ENCODE results near the gene WDR27. TPM values are rescaled to one million over a fixed set of nuclear protein-coding genes. Genes with fewer than 3 reads are reported as not detected.

WDR27 gene
- polyA plus RNA-seq, 2 of the 4 experiments (the other 2 are of a cell fraction), result 18.9 to 36.1 TPM

- Histone ChIP-seq H3K27ac (no peak overlapping the region), H3K4me2 (no peak overlapping the region), H3K4me3 (no peak overlapping the region), H3K9me3 (no peaks in the 10 kb centered on the region), H3K4me1 (peaks cover 8% of the 10 kb centered on the region; the same call in 2 of the 3 replicates)
- DNase-seq (ENCODE audit: low read depth in 1 of 2, low spot score in 1 of 2) (no peak), ATAC-seq (no peak), FAIRE-seq (no peak)
- WGBS (ENCODE audit: missing lambda C conversion rate), result 92% methylated on average over 5 of the region's 5 CpGs
- ChIA-PET POLR2A (no interaction called here), CTCF (no interaction called here)
- TF ChIP-seq TFCP2L1 (CRISPR knock-in tag; IDR thresholded peaks at IDR 0.05) (no peak), RARB (CRISPR knock-in tag; IDR thresholded peaks at IDR 0.05) (no peak), MAX (IDR thresholded peaks at IDR 0.05) (no peak), NPAS2 (CRISPR knock-in tag; IDR thresholded peaks at IDR 0.05; ENCODE audit: borderline replicate concordance) (no peak), ZSCAN20 (CRISPR knock-in tag; IDR thresholded peaks at IDR 0.05) (no peak), CBX8 (IDR thresholded peaks at IDR 0.05) (no peak), PBX3 (IDR thresholded peaks at IDR 0.05) (no peak)
Measured at GRCh38 chr6:169575821-169576220, 126.0 kb downstream of the WDR27 start.

- FAIRE-seq, result no peak
- Histone ChIP-seq H3K4me3 (no peak overlapping the region), H3K27ac (no peak overlapping the region), H3K4me1 (peaks cover 8% of the 10 kb centered on the region; the same call in 2 of the 3 replicates), H3K4me2 (no peak overlapping the region), H3K9me3 (no peaks in the 10 kb centered on the region)
- 85% methylated on average over 5 of the region's 5 CpGs for WGBS (ENCODE audit: missing lambda C conversion rate)
- no peak for ATAC-seq
- no peak for DNase-seq (ENCODE audit: low read depth in 1 of 2, low spot score in 1 of 2)
- ChIA-PET CTCF (no interaction called here), POLR2A (no interaction called here)
- TF ChIP-seq KDM1A (IDR thresholded peaks at IDR 0.05; ENCODE audit: low read depth) (no peak), EP300 (IDR thresholded peaks at IDR 0.05) (no peak), NPAS2 (CRISPR knock-in tag; IDR thresholded peaks at IDR 0.05; ENCODE audit: borderline replicate concordance) (no peak), PBX3 (IDR thresholded peaks at IDR 0.05) (no peak), RAD21 (conservative IDR thresholded peaks at IDR 0.05 in 1 of 2, IDR thresholded peaks at IDR 0.05 in 1 of 2) (no peak), NR3C1 (IDR thresholded peaks at IDR 0.05) (no peak), TFCP2L1 (CRISPR knock-in tag; IDR thresholded peaks at IDR 0.05) (no peak), FOSL2 (IDR thresholded peaks at IDR 0.05) (no peak), FOSL2 (CRISPR knock-in tag; IDR thresholded peaks at IDR 0.05) (no peak), PHF8 (IDR thresholded peaks at IDR 0.05; ENCODE audit: borderline replicate concordance, low read depth) (no peak), KDM5A (IDR thresholded peaks at IDR 0.05) (no peak), CHD4 (IDR thresholded peaks at IDR 0.05; ENCODE audit: borderline replicate concordance) (no peak), ZNF302 (CRISPR knock-in tag; IDR thresholded peaks at IDR 0.05) (no peak), E2F6 (IDR thresholded peaks at IDR 0.05; ENCODE audit: borderline replicate concordance, low read depth) (no peak), TP53 (CRISPR knock-in tag; IDR thresholded peaks at IDR 0.05) (no peak), SREBF2 (IDR thresholded peaks at IDR 0.05) (no peak)
Measured at GRCh38 chr6:169575365-169575764, 126.5 kb downstream of the WDR27 start.

GRCh38 chr6:169574420-169574819 lies 127.4 kb downstream of the WDR27 start:
- ChIA-PET POLR2A (no interaction called here), CTCF (no interaction called here)
- TF ChIP-seq RNF2 (IDR thresholded peaks at IDR 0.05; ENCODE audit: borderline replicate concordance, low read depth) (no peak), HDAC2 (IDR thresholded peaks at IDR 0.05) (no peak), RCOR1 (IDR thresholded peaks at IDR 0.05; ENCODE audit: low read depth, low read length) (no peak)
- FAIRE-seq (no peak), ATAC-seq (no peak), DNase-seq (ENCODE audit: low read depth in 1 of 2, low spot score in 1 of 2) (no peak)
- H3K27ac ChIP-seq, result no peak overlapping the region
- H3K9me3 ChIP-seq, result no peaks in the 10 kb centered on the region
- H3K4me1 ChIP-seq, result peaks cover 8% of the 10 kb centered on the region; the same call in 2 of the 3 replicates
- H3K4me3 ChIP-seq, result no peak overlapping the region
- WGBS (ENCODE audit: missing lambda C conversion rate), result 81% methylated on average over 11 of the region's 13 CpGs
- no peak overlapping the region for H3K4me2 ChIP-seq
